NT2/D1 (cell line): ENCODE measurements around the gene ZNF618.

Experiments
- YY1 ChIP-seq: IDR thresholded peaks from 2 replicates; pipeline ENCODE4 v1.6.1; 2011; ENCODE audit not compliant: insufficient read length, insufficient read depth
- ZNF274 ChIP-seq: IDR thresholded peaks from 2 replicates; pipeline ENCODE4 v1.6.1; 2011; ENCODE audit warnings: mild to moderate bottlenecking, low read depth, low read length

GRCh38 chr9:113931140-113931539 is 55.0 kb downstream of the ZNF618 start:
- no peak for TF ChIP-seq YY1
- no peak for TF ChIP-seq ZNF274
